Central memory CD8-positive, alpha-beta T cell (primary cell): ENCODE data around the gene PLXNA4.

ENCODE experiments used
- ATAC-seq: fragments of 150-1000 bp; cut with Tn5 transposase; replicated peaks from 2 replicates; pipeline ENCODE4 v1.10.0; 2022; ENCODE audit warnings: mild to moderate bottlenecking, moderate FRiP score, moderate number of reproducible peaks; ENCODE audit not compliant: poor library complexity, severe bottlenecking; ENCODE audit errors: extremely low read depth
- DNase-seq, 2 donors: peaks; one replicate each; pipeline ENCODE4 v3.0.0; 2021; ENCODE audit warnings: low spot score in 2 of 2
- H3K27ac Mint-ChIP-seq: one replicate; pipeline ENCODE4 v1.8.0; 2022; ENCODE audit warnings: low read depth, mild to moderate bottlenecking, moderate library complexity, mixed read lengths
- H3K27me3 Mint-ChIP-seq: one replicate; pipeline ENCODE4 v1.8.0; 2022; ENCODE audit warnings: mixed read lengths
- H3K36me3 Mint-ChIP-seq: one replicate; pipeline ENCODE4 v1.8.0; 2022; ENCODE audit warnings: mild to moderate bottlenecking, moderate library complexity, mixed read lengths; ENCODE audit not compliant: insufficient read depth
- H3K4me1 Mint-ChIP-seq: one replicate; pipeline ENCODE4 v1.8.0; 2022; ENCODE audit warnings: mixed read lengths
- H3K4me3 Mint-ChIP-seq: one replicate; pipeline ENCODE4 v1.8.0; 2022; ENCODE audit warnings: mild to moderate bottlenecking, moderate library complexity, mixed read lengths
- H3K9me3 Mint-ChIP-seq: one replicate; pipeline ENCODE4 v1.8.0; 2022; ENCODE audit warnings: mixed read lengths

The PLXNA4 gene

DNA sequence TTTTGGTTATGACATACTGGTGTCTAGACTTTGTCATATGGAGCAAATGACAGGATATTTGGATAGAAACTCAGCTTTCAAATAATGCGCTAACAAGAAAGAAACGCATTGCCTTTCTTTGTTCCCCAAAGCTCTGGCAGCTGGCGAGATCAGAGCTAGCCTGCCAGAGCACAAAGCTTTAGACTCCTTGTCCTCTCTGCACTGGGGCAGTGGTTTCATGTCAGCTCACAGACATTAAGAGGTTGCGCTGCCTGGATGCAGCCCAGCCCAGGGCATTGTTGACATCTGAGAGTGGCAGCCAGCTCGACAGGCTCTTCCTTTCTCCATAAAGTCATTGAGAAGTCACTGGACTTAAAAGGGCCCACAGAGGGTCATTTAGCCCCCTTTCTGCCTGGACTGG is 212.0 kb downstream of the PLXNA4 start:
- H3K4me3 Mint-ChIP-seq: no peak overlapping the region

DNA sequence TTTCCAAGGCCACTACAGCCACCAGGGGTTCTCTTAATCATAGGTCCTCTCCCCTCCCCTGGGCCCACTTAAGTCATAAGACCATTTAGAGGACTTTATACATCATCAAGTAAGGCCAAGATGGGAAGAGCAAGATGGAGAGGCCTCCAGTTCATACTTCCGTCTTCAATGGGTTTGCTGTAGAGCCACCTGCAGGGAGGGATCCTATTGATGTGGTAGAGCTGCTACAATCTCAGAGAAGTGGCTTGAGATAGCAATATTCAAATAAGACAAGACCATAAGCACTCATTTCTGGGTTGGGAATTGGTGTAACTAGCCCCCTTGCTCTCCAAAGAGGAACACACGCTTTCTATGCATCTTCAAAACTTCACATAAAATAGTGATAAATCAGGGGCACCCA is 214.2 kb downstream of the PLXNA4 start:
- no peaks in the 10 kb centered on the region for H3K36me3 Mint-ChIP-seq
- no peaks in the 10 kb centered on the region for H3K4me1 Mint-ChIP-seq
- ATAC-seq (no peak), DNase-seq (no peak)
- H3K27me3 Mint-ChIP-seq: peaks cover 51% of the 10 kb centered on the region
- no peak overlapping the region for H3K27ac Mint-ChIP-seq
- no peaks in the 10 kb centered on the region for H3K9me3 Mint-ChIP-seq
- no peak overlapping the region for H3K4me3 Mint-ChIP-seq

More for the DNA sequence above, 212.0 kb downstream of the PLXNA4 start:
- ATAC-seq (no peak), DNase-seq (no peak)
- H3K27ac Mint-ChIP-seq: no peak overlapping the region
- peaks cover 55% of the 10 kb centered on the region for H3K27me3 Mint-ChIP-seq
- H3K36me3 Mint-ChIP-seq: no peaks in the 10 kb centered on the region
- H3K4me1 Mint-ChIP-seq: no peaks in the 10 kb centered on the region
- H3K9me3 Mint-ChIP-seq: no peaks in the 10 kb centered on the region

DNA sequence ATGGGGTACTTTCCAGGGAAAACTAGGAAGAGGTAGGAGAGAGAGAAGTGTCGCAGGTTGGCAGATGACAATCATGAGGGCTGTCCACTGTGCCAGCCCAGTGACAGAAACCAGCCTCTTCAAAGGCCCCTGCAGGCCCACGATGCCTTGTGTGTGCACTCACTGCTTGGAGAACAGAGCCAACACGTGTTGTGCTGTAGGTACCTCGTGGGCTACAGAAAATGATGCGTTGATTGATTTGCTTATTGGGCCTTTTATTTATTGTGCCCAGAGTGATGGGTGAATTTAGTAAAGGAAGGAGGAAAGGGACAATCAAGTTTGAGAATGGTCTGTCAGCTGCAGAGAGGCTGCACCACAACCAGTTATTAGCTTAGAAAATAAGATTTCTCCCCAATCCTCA is 215.1 kb downstream of the PLXNA4 start:
- no peak overlapping the region for H3K4me3 Mint-ChIP-seq
- no peak for ATAC-seq
- H3K9me3 Mint-ChIP-seq: no peaks in the 10 kb centered on the region
- no peaks in the 10 kb centered on the region for H3K36me3 Mint-ChIP-seq
- H3K27me3 Mint-ChIP-seq: peaks cover 56% of the 10 kb centered on the region
- no peaks in the 10 kb centered on the region for H3K4me1 Mint-ChIP-seq
- no peak overlapping the region for H3K27ac Mint-ChIP-seq
- no peak for DNase-seq

DNA sequence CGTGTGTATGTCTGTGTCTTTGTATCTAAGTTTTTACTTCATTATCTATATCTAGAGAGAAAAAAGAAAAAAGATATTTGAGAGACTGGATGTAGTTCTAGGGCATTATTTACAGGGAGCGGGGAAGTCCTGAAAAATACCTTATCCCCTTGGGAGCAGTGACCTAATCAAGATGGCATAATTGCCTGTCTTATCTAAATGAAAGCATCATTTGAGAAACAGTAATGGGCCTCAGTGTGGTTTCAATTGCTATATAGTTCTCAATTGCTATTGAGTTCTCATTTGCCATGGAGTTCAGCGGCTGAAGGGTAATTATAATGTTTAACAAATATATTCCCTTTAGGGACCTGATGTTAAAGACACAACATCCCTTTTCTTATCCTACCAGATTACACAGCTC is 216.5 kb downstream of the PLXNA4 start:
- Mint-ChIP-seq H3K36me3 (no peaks in the 10 kb centered on the region), H3K4me1 (no peaks in the 10 kb centered on the region), H3K9me3 (no peaks in the 10 kb centered on the region), H3K4me3 (no peak overlapping the region), H3K27ac (no peak overlapping the region), H3K27me3 (peaks cover 58% of the 10 kb centered on the region)
- DNase-seq (no peak), ATAC-seq (no peak)

DNA sequence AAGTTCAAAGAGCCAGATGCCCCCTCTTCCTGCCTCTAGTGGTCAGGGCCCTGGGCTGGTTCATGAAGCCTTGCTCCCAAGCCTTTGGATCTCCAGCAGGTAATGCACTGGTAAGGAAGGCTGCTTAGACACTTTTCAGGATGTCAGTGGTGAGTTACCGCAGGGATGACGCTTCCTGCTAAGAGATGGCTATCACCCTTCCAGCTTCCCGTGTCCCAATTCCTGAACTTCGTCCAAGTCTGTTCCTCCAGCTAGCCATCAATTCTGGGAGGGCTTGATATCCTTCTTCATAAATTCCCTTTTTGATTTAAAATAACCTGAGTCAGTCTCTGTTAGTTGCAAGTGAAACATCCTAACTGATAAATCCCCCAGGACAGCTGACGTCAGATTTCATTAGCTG is 221.2 kb downstream of the PLXNA4 start:
- Mint-ChIP-seq H3K4me1 (no peaks in the 10 kb centered on the region), H3K4me3 (no peak overlapping the region), H3K27me3 (peaks cover 80% of the 10 kb centered on the region), H3K36me3 (no peaks in the 10 kb centered on the region), H3K9me3 (no peaks in the 10 kb centered on the region), H3K27ac (no peak overlapping the region)
- ATAC-seq: no peak
- DNase-seq: no peak

DNA sequence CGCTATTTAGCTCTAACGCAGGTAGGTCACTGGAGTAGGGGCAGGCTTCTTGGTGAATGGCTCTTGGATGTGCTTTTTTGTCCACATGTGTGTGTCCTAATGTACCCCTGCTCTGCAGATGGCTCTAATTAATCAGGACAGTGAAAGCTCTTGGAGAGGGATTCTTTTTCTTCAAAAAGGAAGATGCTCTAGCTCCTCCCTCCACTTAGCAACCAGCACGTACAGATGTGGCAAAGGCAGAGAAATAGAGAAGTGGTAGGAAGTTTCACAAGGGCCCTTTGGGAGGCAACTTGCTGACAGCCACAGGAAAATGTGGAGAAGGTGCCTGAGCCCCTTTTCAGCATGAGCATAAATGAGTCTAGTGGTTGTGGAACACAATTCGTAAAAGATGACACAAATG is 221.7 kb downstream of the PLXNA4 start:
- no peak overlapping the region for H3K27ac Mint-ChIP-seq
- peaks cover 82% of the 10 kb centered on the region for H3K27me3 Mint-ChIP-seq
- no peaks in the 10 kb centered on the region for H3K9me3 Mint-ChIP-seq
- ATAC-seq (no peak), DNase-seq (no peak)
- no peaks in the 10 kb centered on the region for H3K36me3 Mint-ChIP-seq
- H3K4me3 Mint-ChIP-seq: no peak overlapping the region
- no peaks in the 10 kb centered on the region for H3K4me1 Mint-ChIP-seq

DNA sequence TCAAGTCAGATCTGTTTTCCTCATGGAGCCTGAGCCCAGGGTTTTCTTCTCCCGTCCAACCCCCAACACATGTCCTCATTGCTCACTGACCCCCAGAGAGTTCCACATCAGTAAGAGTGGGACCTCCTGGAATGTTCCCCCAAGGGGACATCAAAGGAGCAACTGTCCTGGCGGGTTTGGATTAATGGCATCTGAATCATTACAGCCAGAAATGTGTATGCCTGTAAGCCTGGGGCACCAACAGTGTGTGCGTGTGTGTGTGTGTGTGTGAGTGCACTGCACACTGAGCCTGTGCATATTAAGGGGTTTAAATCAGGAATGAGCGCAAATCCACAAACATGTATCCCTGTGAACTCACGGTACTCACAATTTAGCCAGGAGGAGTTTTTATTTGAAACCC is 222.3 kb downstream of the PLXNA4 start:
- H3K27me3 Mint-ChIP-seq: peaks cover 88% of the 10 kb centered on the region
- H3K4me3 Mint-ChIP-seq: no peak overlapping the region
- no peaks in the 10 kb centered on the region for H3K9me3 Mint-ChIP-seq
- no peaks in the 10 kb centered on the region for H3K36me3 Mint-ChIP-seq
- H3K4me1 Mint-ChIP-seq: no peaks in the 10 kb centered on the region
- no peak overlapping the region for H3K27ac Mint-ChIP-seq
- ATAC-seq: no peak
- DNase-seq: no peak

DNA sequence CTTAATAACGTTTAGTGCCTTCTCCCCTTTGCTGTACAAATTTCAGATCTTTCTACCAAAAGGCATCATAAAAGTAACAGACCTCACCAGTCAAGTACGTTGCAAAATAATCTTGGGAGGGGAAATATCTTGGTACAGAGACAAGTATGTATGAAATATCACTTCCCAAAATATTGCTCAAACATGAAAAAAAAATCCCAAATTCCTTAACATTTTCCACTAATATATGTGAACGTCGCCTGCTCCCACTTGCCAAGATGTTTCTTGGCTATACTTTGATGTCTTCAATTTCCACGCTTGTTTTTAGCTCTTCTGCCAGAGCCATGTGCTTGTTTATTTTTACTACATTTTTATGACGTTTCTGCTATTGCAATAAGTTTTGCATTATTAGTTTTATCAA is 223.5 kb downstream of the PLXNA4 start:
- peaks cover 89% of the 10 kb centered on the region for H3K27me3 Mint-ChIP-seq
- H3K27ac Mint-ChIP-seq: no peak overlapping the region
- H3K36me3 Mint-ChIP-seq: no peaks in the 10 kb centered on the region
- no peak for DNase-seq
- no peak for ATAC-seq
- no peak overlapping the region for H3K4me3 Mint-ChIP-seq
- H3K9me3 Mint-ChIP-seq: no peaks in the 10 kb centered on the region
- H3K4me1 Mint-ChIP-seq: no peaks in the 10 kb centered on the region

DNA sequence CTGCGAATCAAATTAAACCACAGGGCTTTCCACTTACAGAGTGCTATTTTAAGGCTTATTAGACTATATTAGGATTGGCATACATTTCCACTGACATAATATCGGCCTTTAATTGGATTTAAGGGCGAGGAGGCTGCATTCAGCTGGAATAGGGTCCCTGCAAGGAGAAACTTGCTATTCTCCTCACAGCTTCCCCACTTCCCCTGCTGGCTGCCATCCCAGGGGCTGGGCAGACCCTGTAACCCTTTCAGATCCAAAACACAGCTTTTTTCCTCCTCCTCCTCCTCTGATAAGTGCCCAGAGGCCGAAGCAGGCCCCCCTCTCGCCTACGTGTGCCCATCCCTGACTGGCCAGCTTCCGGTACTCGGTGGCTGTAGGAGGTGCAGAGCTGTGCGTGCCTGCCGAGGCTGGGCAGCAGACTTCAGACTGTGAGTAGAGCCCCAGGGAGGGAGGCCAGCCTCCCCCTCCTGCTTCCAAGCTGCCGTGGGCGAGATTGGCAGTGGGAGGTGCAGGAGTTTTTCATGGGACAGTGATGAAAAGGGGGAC is 224.2 kb downstream of the PLXNA4 start:
- H3K4me1 Mint-ChIP-seq: no peaks in the 10 kb centered on the region
- no peak overlapping the region for H3K27ac Mint-ChIP-seq
- H3K36me3 Mint-ChIP-seq: no peaks in the 10 kb centered on the region
- DNase-seq: no peak
- no peak overlapping the region for H3K4me3 Mint-ChIP-seq
- no peaks in the 10 kb centered on the region for H3K9me3 Mint-ChIP-seq
- peaks cover 89% of the 10 kb centered on the region for H3K27me3 Mint-ChIP-seq
- no peak for ATAC-seq

DNA sequence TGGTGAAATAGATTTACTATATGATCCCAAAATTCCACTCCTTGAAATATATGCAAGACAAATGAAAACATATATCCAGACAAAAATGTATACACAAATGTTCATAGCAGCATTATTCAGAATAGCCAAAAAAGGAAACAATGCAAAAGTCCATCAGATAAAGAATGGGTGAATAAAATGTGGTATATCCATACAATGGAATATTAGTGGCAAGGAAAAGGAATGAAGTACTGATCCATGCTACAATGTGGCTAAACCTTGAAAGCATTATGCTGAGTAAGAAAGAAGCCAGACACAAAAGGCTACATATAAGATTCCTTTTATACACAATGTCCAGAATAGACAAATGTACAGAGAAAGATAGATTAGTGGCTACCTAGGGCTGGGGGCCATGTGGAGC is 225.5 kb downstream of the PLXNA4 start:
- ATAC-seq (no peak), DNase-seq (no peak)
- H3K4me1 Mint-ChIP-seq: no peaks in the 10 kb centered on the region
- H3K27me3 Mint-ChIP-seq: peaks cover 87% of the 10 kb centered on the region
- H3K27ac Mint-ChIP-seq: no peak overlapping the region
- no peaks in the 10 kb centered on the region for H3K9me3 Mint-ChIP-seq
- H3K4me3 Mint-ChIP-seq: no peak overlapping the region
- H3K36me3 Mint-ChIP-seq: no peaks in the 10 kb centered on the region

DNA sequence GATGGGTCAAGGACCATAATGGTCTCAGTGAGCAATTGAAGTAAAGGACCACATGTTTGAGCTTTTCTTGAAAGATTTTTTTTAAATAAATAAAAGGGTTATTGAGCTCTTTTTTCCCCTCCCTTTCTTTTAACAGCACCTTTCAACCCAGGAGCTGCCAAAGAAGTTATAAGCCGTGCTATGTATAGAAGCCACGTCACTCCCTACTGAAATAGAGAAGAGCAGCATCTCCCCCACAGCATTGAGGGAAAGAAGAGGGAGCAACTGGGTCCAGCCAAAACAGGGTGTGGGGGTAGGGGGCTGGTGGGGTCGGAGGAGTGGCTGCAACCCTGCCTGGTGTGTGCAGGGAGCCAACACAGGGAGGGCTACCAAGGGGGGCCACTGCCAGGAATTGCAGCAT is 227.2 kb downstream of the PLXNA4 start:
- H3K4me3 Mint-ChIP-seq: no peak overlapping the region
- ATAC-seq (no peak), DNase-seq (no peak)
- H3K9me3 Mint-ChIP-seq: no peaks in the 10 kb centered on the region
- H3K4me1 Mint-ChIP-seq: no peaks in the 10 kb centered on the region
- H3K27me3 Mint-ChIP-seq: peaks cover 87% of the 10 kb centered on the region
- no peak overlapping the region for H3K27ac Mint-ChIP-seq
- no peaks in the 10 kb centered on the region for H3K36me3 Mint-ChIP-seq

DNA sequence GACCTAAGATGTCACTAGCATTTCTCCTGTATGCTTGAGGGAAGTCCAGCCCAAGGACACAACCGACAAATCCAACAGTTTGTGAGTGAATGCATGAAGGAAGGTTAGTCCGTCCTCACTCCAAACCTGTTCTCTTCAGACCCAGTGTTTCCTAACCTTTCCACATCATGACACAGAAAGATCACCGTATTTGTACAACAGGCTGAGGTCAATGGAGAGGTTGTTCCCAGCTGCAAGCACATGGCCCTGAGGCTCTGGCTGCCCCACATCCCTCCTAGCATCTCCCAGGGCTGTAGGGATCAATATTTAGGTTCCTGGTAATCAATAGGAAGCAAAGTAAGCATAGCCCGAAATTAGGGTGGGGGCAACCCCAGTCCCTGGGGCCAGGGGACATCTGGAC is 227.9 kb downstream of the PLXNA4 start:
- H3K9me3 Mint-ChIP-seq: no peaks in the 10 kb centered on the region
- no peak overlapping the region for H3K27ac Mint-ChIP-seq
- no peaks in the 10 kb centered on the region for H3K4me1 Mint-ChIP-seq
- H3K4me3 Mint-ChIP-seq: no peak overlapping the region
- no peaks in the 10 kb centered on the region for H3K36me3 Mint-ChIP-seq
- no peak for DNase-seq
- ATAC-seq: no peak
- peaks cover 80% of the 10 kb centered on the region for H3K27me3 Mint-ChIP-seq

DNA sequence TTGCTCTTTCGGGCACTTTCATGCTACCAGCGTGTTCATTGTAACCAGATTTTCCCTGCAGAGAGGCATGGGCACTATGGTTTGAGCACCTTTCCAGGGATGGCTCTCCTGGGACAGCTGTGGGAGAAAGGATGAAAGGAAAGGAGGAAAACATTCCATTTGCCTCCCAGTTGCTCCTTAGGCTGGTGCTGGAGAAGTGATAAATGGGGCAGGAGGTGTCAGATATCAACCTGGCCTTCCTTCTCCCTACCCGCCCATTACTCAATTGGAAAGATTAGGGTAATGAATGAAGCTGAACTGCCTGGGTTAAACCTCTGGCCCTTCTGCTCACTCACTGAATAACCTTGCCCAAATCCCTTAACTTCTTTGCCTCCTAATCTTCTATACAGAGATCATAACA is 228.4 kb downstream of the PLXNA4 start:
- Mint-ChIP-seq H3K4me3 (no peak overlapping the region), H3K36me3 (no peaks in the 10 kb centered on the region), H3K9me3 (no peaks in the 10 kb centered on the region), H3K27me3 (peaks cover 76% of the 10 kb centered on the region), H3K27ac (no peak overlapping the region), H3K4me1 (no peaks in the 10 kb centered on the region)
- no peak for DNase-seq
- no peak for ATAC-seq

DNA sequence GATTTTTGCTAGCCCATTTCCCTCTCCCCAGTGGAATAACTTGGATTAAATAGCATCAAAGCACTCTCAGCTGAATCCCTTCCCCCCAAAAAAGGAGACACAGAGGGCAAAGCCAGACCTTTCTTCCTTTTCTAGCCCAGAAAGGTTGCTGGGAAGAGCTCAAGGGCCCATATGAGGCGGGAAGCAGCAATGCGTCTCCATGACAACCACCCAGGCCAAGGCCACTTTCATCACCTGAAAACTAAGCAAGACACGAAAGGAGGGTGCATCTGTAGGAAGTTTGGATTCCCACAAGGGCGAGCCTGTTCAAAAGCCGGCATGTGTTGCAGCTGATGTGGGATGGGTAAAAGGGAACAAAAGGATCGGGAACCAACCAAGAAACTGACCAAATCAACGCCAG is 229.1 kb downstream of the PLXNA4 start:
- no peak for ATAC-seq

More for the DNA sequence above, 229.1 kb downstream of the PLXNA4 start:
- Mint-ChIP-seq H3K27me3 (peaks cover 68% of the 10 kb centered on the region), H3K4me1 (no peaks in the 10 kb centered on the region), H3K27ac (no peak overlapping the region), H3K9me3 (no peaks in the 10 kb centered on the region), H3K36me3 (no peaks in the 10 kb centered on the region), H3K4me3 (no peak overlapping the region)
- DNase-seq: no peak
